Cardiac septum (tissue), 1 donor: ENCODE results near the gene LIX1L. TPM values are rescaled to one million over a fixed set of nuclear protein-coding genes. Genes with fewer than 3 reads are reported as not detected.

ENCODE experiments used
- DNase-seq: peaks from one replicate; pipeline ENCODE4 v3.0.0-alpha.2; 2020; ENCODE audit warnings: low spot score
- intact Hi-C: fragments of 100-400 bp; cut with DNase I; formaldehyde crosslinking; loops from one replicate; pipeline ENCODE4 v1.14.0; 2022
- long read RNA-seq: library from polyadenylated mRNA; unstranded; transcript quantifications from one replicate; pipeline ENCODE4 v2.0.0, GENCODE V29; 2021
- total RNA-seq: library from RNA; stranded (reverse); fragmentation: NEBNext Ultra II Directional; extraction: Animal tissue kit (Norgen Biotek cat#: 25700); gene quantifications from one replicate; pipeline ENCODE4 v1.2.1, GENCODE V29; 2021
- donor health status: DM: no; HTN: no; CAD: no.

Gene LIX1L
- total RNA-seq: 25.6 TPM
- long read RNA-seq, transcript LIX1L-201 (6 exons, 3,975 nt): major isoform, 5 of 11 reads
- long read RNA-seq, partial matches to known transcripts: 0 of 11 reads
- long read RNA-seq, other reads (novel, unspliced or antisense): 6 of 11 reads

GRCh38 chr1:145957443-145958319 is at the start of gene LIX1L:
Gene LIX1L (minus strand): TSS chr1:145958017. CDS start chr1:145957927, 90 bp downstream.
- DNase-seq: peak; percentile 98
- intact Hi-C loops: loop anchor here (1.0 kb wide), 1 partner anchor 20 kb away; no protein-coding TSS in a partner anchor

DNA sequence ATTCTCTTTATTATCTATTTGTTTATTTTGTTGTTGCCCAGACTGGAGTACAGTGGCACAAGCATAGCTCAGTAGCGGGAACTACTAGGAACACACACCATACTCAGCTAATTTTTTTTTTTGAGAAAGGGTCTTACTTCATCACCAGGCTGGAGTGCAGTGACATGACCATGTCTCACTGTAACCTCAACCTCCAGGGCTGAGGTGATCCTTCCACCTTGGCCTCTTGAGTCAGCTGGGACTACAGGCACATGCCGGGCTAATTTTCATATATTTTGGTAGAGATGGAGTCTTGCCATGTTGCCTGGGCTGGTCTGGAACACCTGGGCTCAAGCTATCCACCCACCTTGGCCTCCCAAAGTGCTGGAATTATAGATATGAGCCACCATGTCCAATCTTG is 43.9 kb upstream of the LIX1L start:
- no peak for DNase-seq
- intact Hi-C loops: no loop called here

DNA sequence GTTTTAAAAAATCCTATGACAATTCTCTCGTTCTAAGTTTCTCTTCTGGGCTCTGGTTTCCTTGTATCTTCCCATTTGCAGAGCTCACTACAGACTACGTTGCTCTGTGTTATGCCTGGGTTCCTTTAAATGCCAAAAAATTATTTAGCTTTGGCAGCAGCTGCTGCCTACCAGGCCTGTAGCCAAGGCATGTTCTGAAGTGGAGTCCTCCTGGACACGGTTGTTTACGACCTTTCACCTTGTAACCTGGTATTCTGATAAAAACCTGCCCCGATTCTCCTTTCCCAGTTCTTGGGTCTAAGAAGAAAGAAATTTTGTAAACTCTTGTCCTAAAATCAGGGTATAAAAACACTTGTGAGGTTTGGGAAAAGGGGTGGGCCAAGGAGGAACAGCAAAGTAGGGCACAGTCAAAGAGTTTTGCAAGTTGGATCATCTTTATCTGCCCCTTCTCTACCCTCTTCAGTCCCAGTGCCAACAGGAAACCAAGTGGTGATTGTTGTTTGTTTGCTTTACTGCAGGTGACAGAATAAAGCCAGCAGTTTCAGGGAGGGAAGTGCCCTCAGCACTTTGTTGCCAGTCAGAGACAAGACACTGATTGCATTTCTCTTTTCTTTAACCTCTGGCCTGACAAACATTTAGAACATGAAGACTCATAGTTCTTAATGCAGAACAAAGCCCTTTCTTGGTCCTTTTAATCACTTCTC is 41.7 kb upstream of the LIX1L start:
- intact Hi-C loops: loop anchor here (5.0 kb wide), 1 partner anchor 37 kb away; the partner anchor contains the start of genes ANKRD34A and POLR3GL
- no peak for DNase-seq

DNA sequence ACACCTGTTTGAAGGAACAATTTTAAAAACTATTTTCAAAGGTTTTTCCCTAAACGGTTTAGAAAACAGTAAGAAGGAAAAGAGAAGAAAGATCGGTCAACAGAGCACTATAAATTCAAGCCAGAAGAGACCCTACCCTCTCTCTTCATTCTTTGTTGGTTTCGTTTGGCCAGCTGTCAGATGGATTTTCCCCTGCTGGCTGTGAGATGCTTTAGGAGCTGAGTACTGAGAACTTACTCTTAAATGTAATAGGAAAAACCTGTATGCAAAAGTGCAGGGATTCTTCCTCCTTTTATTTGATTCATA is 39.9 kb upstream of the LIX1L start:
- intact Hi-C loops: loop anchor here (5.0 kb wide), 1 partner anchor 35 kb away; the partner anchor contains the start of genes ANKRD34A and POLR3GL
- no peak for DNase-seq

GRCh38 chr1:145997016-145997717 is 39.4 kb upstream of the LIX1L start:
- intact Hi-C loops: loop anchor here (5.0 kb wide), 1 partner anchor 35 kb away; the partner anchor contains the start of genes ANKRD34A and POLR3GL
- no peak for DNase-seq

DNA sequence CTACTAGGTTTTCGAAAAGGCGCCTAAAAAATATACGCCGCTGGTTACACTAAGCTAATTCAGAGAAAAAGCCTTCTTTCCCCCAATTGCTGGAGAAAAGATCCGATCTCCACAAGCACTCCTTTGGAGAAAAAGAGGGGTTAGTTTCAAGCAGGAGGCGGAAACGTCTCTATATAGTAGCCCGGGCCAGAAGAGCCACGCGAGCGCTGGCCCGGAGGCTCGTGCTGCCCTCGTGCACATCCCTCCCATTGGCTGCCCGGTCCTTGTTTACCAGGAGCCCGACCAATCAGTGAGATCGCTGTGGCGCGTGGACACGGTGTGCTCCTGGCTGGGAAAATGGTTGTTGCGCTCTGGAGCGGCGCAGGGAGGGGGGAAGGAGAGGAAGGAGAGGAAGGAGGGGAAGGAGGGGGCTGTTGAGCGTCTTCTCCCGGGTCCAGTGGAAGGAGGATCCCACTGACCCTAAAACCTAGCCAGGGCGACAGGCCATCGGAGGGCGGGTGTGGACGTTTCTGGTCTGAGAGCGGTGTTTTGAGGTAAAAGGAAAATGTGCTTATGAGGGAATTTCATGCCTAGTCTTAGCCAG is 38.7 kb upstream of the LIX1L start, which contains the start of gene TXNIP:
TXNIP (minus strand) TSS at position 147 of the 583 bp plus-strand sequence. CDS start 313 bp downstream, outside the sequence.
- DNase-seq: peak; percentile 100
- intact Hi-C loops: loop anchor here (1.0 to 5.0 kb wide), 2 partner anchors 17 to 34 kb away; partner anchors contain the start of genes ANKRD34A and POLR3GL

DNA sequence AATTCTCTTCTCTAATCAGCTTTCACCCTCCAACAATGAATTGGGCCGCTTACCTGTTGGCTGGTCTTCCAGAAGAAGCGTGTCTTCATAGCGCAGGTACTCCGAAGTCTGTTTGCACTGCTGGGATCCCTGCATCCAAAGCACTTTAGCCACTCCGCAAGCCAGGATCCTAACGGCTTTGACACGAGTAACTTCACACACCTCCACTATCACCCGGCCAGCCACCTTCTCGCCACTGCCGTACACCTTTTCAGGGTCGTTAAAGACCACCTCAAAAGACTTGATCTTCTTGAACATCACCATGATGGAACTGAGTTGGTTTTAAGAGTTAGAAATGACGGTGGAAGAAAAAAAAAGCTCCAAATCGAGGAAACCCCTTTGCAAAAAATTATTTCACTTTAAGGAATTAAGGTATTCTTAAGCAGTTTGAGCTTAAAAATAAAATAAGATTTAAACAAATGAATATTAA is 38.2 kb upstream of the LIX1L start:
- intact Hi-C loops: loop anchor here (1.0 to 5.0 kb wide), 2 partner anchors 17 to 34 kb away; partner anchors contain the start of genes ANKRD34A and POLR3GL
- no peak for DNase-seq

DNA sequence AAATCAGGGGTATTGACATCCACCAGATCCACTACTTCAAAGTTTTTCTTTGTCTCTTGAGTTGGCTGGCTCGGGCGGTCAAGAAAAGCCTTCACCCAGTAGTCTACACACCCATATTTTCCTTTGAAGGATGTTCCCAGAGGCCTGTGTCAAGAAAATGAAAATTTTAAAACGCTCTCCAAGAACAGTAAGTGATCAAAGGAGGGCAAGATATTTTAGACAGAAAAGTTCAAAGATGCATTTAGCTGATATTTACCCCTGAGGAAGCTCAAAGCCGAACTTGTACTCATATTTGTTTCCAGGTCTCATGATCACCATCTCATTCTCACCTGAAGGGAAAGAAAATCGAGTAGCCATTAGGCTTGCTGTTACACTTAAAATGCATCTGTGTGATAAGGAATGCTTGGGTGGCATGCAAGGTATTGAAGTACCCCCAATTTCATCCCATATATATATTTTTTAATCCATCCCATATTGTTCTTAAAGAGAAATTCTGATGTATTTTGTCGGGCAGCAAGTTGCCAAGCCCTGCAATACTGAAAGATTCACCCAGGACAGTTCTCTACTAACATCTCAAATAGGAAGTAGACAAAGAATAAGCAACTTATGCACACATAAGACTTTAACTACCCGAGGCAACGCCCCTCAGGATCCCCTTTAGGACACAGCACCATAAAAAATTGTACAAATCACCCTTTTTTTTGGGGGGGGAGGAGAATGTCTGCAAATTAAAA is 37.5 kb upstream of the LIX1L start:
- DNase-seq: no peak
- intact Hi-C loops: loop anchor here (5.0 kb wide), 1 partner anchor 33 kb away; the partner anchor contains the start of genes ANKRD34A and POLR3GL

DNA sequence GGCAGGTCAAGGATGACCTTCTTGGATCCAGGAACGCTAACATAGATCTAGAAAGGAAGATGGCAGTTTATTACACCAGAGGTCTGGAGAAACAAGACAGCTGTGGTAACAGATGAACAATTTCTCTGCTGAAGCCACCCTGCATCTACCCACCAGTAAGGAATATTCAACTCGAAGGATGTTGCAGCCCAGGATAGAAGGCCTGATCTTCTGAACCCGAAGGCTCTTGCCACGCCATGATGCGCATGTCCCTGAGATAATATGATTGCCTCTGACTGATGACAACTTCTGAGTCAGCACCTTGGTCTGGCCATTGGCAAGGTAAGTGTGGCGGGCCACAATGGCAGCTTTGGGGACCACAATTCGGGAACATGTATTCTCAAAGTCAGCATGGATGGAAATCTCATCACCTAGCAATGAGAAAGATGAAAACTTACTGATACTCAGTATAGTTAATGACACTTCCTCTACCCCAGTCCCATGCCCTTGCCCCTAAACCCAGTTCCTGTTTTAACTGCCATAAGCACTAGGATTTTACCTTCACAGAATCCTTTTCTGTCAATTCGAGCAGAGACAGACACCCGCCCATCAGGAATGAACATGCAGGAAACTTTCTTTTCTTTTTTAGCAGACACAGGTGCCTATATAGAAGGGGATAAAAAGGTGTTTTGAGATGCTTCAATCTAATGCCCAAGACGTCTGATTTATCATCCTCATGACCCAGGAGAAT is 36.7 kb upstream of the LIX1L start:
- intact Hi-C loops: loop anchor here (5.0 kb wide), 1 partner anchor 32 kb away; the partner anchor contains the start of genes ANKRD34A and POLR3GL
- DNase-seq: no peak

DNA sequence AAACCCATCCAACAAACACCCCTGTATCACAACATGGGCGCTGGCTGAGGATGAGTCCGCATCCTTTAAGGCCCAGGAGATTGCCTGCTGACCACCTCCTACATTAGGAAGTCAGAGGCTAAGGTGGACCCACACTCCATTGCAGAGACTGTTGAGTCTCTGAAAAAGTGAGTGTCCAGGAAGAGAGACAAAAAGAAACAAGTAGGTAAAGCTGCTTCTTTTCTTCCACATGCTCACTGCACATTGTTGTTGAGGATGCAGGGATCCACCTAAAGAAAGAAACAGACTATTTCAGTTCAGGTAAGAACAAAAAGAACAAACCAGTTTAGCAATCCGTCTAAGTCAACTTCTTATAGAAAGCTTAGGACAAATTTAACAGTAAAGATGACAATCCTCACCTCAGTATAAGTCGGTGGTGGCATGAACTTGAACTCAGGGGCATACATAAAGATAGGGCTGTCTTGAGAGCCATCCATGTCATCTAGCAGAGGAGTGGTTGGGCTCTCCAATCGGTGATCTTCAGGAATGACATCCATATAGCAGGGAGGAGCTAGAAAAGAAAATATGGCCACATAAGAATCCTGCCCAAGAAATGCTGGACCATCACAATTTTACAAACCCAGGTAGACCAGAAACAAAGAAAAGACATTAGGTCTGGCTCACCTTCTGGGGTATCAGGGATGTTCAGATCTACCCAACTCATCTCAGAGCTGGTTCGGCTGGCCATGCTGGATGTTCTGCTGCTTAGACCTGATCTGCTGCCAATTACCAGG is 36.0 kb upstream of the LIX1L start:
- DNase-seq: no peak
- intact Hi-C loops: no loop called here

GRCh38 chr1:145992958-145993617 is 35.3 kb upstream of the LIX1L start:
- intact Hi-C loops: no loop called here

DNA sequence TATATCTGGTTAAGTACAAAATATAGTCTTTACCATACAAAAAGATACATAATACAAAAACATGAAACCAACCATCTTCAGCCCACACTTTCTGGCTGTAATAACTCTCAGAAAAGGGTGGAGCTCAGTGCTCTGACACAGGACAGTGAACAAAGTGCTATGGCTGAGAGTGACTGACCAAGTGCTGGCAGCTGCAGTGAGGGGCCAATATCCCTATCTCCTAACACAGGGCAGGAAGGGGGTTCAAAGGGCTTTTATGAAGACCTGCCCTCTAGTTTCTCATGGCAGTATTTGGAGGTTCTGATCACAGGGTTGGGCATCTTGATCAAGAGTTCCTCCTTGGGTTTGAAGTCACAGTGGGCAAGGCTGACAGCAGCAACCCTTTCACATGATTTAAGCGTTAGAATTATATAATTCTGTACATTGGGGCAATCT is 34.7 kb upstream of the LIX1L start:
- intact Hi-C loops: no loop called here
- DNase-seq: no peak

More at GRCh38 chr1:145992958-145993617, 35.3 kb upstream of the LIX1L start:
- no peak for DNase-seq

DNA sequence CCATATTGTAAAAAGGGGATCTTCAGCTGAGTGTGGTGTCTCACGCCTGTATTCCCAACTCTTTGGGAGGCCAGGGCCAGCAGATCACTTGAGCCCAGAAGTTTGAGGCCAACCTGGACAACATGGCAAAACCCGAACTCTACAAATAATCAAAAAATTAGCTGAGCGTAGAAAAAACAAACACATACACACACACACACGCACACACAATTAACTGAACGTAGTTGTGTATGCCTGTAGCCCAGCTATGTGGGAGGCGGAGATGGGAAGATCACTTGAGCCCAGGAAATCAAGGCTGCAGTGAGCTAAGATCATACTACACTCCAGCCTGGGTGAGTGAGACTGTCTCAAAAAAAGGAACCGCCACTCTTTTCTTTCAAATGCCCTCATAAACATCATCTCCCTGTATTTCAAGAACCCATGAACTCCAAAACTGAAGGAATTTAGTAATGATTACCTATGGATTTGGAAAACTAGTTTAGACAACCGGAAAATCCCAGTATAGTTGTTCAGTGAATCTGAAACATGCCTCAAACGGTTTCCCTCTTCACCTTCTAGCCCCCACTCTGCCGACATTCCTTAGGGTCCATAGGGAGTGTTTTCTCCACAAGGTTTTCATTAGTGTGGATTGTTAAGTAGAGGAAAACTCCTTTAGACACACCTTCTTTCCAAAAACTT is 34.1 kb upstream of the LIX1L start:
- intact Hi-C loops: no loop called here
- DNase-seq: no peak

DNA sequence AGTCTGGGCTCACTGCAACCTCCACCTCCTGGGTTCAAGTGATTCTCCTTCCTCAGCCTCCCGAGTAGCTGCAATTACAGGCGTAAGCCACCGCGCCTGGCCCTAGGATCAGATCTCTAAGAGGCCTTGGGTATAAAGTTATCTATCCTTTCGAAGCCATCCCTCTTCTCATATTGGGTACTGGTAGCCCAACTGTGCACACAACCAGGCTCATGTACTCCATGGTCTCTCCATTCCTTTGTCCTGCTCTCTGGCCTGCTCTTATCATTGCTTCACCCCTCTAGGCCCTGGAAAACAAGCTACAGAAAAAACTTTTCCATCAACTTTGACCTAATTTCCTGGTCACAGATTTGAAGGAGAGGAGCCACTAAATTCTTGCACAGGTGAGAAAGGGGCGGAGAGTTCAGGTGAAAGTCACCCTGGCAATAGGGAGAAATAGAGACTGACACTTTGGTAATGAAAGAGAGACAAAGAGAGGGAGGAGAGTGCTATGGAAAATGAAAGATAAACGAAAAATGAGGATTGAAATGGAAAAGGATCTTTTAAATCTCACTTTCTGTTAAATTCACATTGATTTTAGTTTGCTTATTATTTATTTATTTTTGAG is 32.5 kb upstream of the LIX1L start:
- DNase-seq: no peak
- intact Hi-C loops: no loop called here

- no peak for DNase-seq
- intact Hi-C loops: no loop called here
Measured at GRCh38 chr1:145988773-145989172, 31.0 kb upstream of the LIX1L start.
